ENCODE measurements around the gene CD300A.

Gene CD300A

GRCh38 chr17:74460996-74461395, 5.4 kb upstream of the CD300A start:
- TF ChIP-seq, protein P1, sequence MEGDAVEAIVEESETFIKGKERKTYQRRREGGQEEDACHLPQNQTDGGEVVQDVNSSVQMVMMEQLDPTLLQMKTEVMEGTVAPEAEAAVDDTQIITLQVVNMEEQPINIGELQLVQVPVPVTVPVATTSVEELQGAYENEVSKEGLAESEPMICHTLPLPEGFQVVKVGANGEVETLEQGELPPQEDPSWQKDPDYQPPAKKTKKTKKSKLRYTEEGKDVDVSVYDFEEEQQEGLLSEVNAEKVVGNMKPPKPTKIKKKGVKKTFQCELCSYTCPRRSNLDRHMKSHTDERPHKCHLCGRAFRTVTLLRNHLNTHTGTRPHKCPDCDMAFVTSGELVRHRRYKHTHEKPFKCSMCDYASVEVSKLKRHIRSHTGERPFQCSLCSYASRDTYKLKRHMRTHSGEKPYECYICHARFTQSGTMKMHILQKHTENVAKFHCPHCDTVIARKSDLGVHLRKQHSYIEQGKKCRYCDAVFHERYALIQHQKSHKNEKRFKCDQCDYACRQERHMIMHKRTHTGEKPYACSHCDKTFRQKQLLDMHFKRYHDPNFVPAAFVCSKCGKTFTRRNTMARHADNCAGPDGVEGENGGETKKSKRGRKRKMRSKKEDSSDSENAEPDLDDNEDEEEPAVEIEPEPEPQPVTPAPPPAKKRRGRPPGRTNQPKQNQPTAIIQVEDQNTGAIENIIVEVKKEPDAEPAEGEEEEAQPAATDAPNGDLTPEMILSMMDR (IDR thresholded peaks at IDR 0.05; ENCODE audit: insufficient read depth, low read depth, low read length, missing control alignments) = no peak
- DNase-seq (ENCODE audit: low read depth) = no peak
- H3K4me3 ChIP-seq (ENCODE audit: low read length) = no peak overlapping the region

DNA sequence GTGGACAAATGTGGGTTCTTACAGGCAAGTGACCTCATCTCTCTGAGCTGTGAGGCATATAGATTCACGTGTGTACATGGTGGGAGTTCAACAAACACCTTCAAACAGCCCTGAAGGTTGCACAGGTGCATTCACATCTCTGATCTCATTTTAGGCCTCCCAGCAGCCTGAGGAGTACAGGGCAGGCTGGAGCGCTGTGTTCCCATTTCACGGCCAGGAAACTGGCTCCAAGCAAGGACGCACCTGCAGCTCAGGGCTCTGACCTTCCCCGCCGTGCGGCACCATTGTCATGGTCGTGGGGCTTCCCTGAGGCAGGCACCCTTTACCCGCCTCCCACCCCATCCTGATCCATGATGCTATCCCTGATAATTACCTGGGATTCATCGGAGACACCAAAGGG, 4.8 kb upstream of the CD300A start:
- TF ChIP-seq, protein P1 (IDR thresholded peaks at IDR 0.05; ENCODE audit: insufficient read depth, low read depth, low read length, missing control alignments) = no peak
- no peak for DNase-seq (ENCODE audit: low read depth)
- no peak overlapping the region for H3K4me3 ChIP-seq (ENCODE audit: low read length)

GRCh38 chr17:74464730-74465377, 1.6 kb upstream of the CD300A start:
- no peak for DNase-seq (ENCODE audit: low read depth)
- H3K4me3 ChIP-seq (ENCODE audit: low read length) = no peak overlapping the region
- TF ChIP-seq, protein P1 (IDR thresholded peaks at IDR 0.05; ENCODE audit: insufficient read depth, low read depth, low read length, missing control alignments) = no peak

DNA sequence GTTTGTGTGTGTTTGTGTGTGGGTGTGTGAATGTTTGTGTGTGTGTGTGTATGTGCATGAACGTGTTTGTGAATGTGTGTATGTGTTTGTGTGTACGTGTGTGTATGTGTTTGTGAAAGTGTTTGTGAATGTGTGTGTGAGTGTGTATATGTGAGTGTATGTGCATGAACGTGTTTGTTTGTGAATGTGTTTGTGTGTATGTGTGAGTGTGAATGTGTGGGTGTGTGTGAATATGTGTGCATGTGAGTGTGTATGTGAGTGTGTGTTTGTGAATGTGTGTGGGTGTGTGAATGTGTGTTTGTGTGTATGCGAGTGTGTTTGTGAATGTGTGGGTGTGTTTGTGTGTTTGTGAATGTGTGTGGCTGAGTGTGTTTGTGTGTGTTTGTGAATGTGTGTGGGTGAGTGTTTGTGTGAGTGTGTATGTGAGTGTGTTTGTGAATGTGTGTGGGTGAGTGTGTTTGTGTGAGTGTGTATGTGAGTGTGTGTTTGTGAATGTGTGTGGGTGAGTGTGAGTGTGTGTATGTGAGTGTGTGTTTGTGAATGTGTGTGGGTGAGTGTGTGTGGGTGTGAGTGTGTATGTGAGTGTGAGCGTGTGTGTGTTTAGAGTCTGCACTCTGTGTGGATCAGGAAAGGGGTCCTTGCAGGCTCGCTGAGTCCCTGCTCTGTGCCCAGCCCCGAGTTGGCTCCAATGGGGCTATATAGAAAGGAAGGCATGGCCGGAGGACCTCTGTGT, 890 bp upstream of the CD300A start:
- DNase-seq (ENCODE audit: low read depth) = no peak
- TF ChIP-seq, protein P1 (IDR thresholded peaks at IDR 0.05; ENCODE audit: insufficient read depth, low read depth, low read length, missing control alignments) = no peak
- no peak overlapping the region for H3K4me3 ChIP-seq (ENCODE audit: low read length)

GRCh38 chr17:74466828-74467184, 372 bp downstream of the CD300A start:
- TF ChIP-seq, protein P1 (IDR thresholded peaks at IDR 0.05; ENCODE audit: insufficient read depth, low read depth, low read length, missing control alignments) = no peak
- no peak overlapping the region for H3K4me3 ChIP-seq (ENCODE audit: low read length)
- no peak for DNase-seq (ENCODE audit: low read depth)

GRCh38 chr17:74467221-74467951, 952 bp downstream of the CD300A start:
- TF ChIP-seq, protein P1 (IDR thresholded peaks at IDR 0.05; ENCODE audit: insufficient read depth, low read depth, low read length, missing control alignments) = no peak
- H3K4me3 ChIP-seq (ENCODE audit: low read length) = no peak overlapping the region
- no peak for DNase-seq (ENCODE audit: low read depth)
